Measurements from ENCODE around the gene USP48. TPM values are rescaled to one million over a fixed set of nuclear protein-coding genes. Genes with fewer than 3 reads are reported as not detected.

USP48 gene
- total RNA-seq, 2 donors from 2014 or later = 36.2 to 47.5 TPM

GRCh38 chr1:21732664-21733063, 50.3 kb downstream of the USP48 start:
- Histone ChIP-seq H3K4me1 (replicated peaks) (no peaks in the 10 kb centered on the region), H3K9me3 (no peaks in the 10 kb centered on the region), H3K27ac (no peak overlapping the region), H3K36me3 (no peaks in the 10 kb centered on the region), H3K27me3 (replicated peaks; ENCODE audit: insufficient read depth) (no peaks in the 10 kb centered on the region), H3K4me3 (no peak overlapping the region)
- TF ChIP-seq CTCF (IDR thresholded peaks at IDR 0.05) (no peak), POLR2A (IDR thresholded peaks at IDR 0.05) (no peak), POLR2AphosphoS5 (IDR thresholded peaks at IDR 0.05) (no peak)
- DNase-seq (ENCODE audit: low spot score) = no peak
- WGBS = 0% methylated on average over 1 of the region's 1 CpG
- intact Hi-C loops (cut with DNase I) = no loop called here

GRCh38 chr1:21725748-21726392, 57.1 kb downstream of the USP48 start:
- Histone ChIP-seq H3K9me3 (no peaks in the 10 kb centered on the region), H3K27me3 (replicated peaks; ENCODE audit: insufficient read depth) (no peaks in the 10 kb centered on the region), H3K27ac (no peak overlapping the region), H3K36me3 (no peaks in the 10 kb centered on the region), H3K4me1 (replicated peaks) (no peaks in the 10 kb centered on the region), H3K4me3 (no peak overlapping the region)
- intact Hi-C loops (cut with DNase I) = no loop called here
- 83% methylated on average over 1 of the region's 1 CpG for WGBS
- TF ChIP-seq CTCF (IDR thresholded peaks at IDR 0.05) (no peak), POLR2AphosphoS5 (IDR thresholded peaks at IDR 0.05) (no peak), POLR2A (IDR thresholded peaks at IDR 0.05) (no peak)
- DNase-seq (ENCODE audit: low spot score) = no peak

GRCh38 chr1:21724570-21724969, 58.4 kb downstream of the USP48 start:
- Histone ChIP-seq H3K27ac (no peak overlapping the region), H3K27me3 (replicated peaks; ENCODE audit: insufficient read depth) (no peaks in the 10 kb centered on the region), H3K9me3 (no peaks in the 10 kb centered on the region), H3K4me1 (replicated peaks) (no peaks in the 10 kb centered on the region), H3K36me3 (no peaks in the 10 kb centered on the region), H3K4me3 (no peak overlapping the region)
- DNase-seq (ENCODE audit: low spot score) = no peak
- intact Hi-C loops (cut with DNase I) = no loop called here
- TF ChIP-seq POLR2A (IDR thresholded peaks at IDR 0.05) = no peak
- no peak for TF ChIP-seq POLR2AphosphoS5 (IDR thresholded peaks at IDR 0.05)
- TF ChIP-seq CTCF (IDR thresholded peaks at IDR 0.05) = no peak
- 95% methylated on average over 3 of the region's 3 CpGs for WGBS

GRCh38 chr1:21724098-21724497, 58.9 kb downstream of the USP48 start:
- intact Hi-C loops (cut with DNase I) = no loop called here
- H3K4me3 ChIP-seq = no peak overlapping the region
- DNase-seq (ENCODE audit: low spot score) = no peak
- H3K9me3 ChIP-seq = no peaks in the 10 kb centered on the region
- H3K4me1 ChIP-seq (replicated peaks) = no peaks in the 10 kb centered on the region
- no peak overlapping the region for H3K27ac ChIP-seq
- 95% methylated on average over 4 of the region's 4 CpGs for WGBS
- TF ChIP-seq CTCF (IDR thresholded peaks at IDR 0.05) = no peak
- TF ChIP-seq POLR2A (IDR thresholded peaks at IDR 0.05) = no peak
- no peak for TF ChIP-seq POLR2AphosphoS5 (IDR thresholded peaks at IDR 0.05)
- no peaks in the 10 kb centered on the region for H3K36me3 ChIP-seq
- H3K27me3 ChIP-seq (replicated peaks; ENCODE audit: insufficient read depth) = no peaks in the 10 kb centered on the region

- WGBS = 84% methylated on average over 7 of the region's 7 CpGs
- no peaks in the 10 kb centered on the region for H3K36me3 ChIP-seq
Measured at GRCh38 chr1:21721295-21721985, 61.5 kb downstream of the USP48 start.

More at GRCh38 chr1:21721295-21721985, 61.5 kb downstream of the USP48 start:
- intact Hi-C loops (cut with DNase I) = no loop called here
- Histone ChIP-seq H3K4me1 (replicated peaks) (no peaks in the 10 kb centered on the region), H3K9me3 (no peaks in the 10 kb centered on the region), H3K27ac (no peak overlapping the region), H3K27me3 (replicated peaks; ENCODE audit: insufficient read depth) (no peaks in the 10 kb centered on the region), H3K4me3 (no peak overlapping the region)
- no peak for DNase-seq (ENCODE audit: low spot score)
- TF ChIP-seq POLR2AphosphoS5 (IDR thresholded peaks at IDR 0.05) (no peak), CTCF (IDR thresholded peaks at IDR 0.05) (no peak), POLR2A (IDR thresholded peaks at IDR 0.05) (no peak)

Measured in prostate gland (tissue), 2 donors.